DOHH2 (cell line): Measurements from ENCODE around the gene C1orf105.

Source experiments
- CTCF ChIP-seq: fragments of 200-600 bp; sonication (generic); IDR thresholded peaks from one replicate; pipeline ENCODE4 v1.5.1; 2014; ENCODE audit warnings: antibody characterized with exemption, mild to moderate bottlenecking, low read depth, low read length; ENCODE audit not compliant: poor library complexity, severe bottlenecking
- EZH2phosphoT487 ChIP-seq: fragments of 200-600 bp; sonication (generic); IDR thresholded peaks from 2 replicates; pipeline ENCODE4 v1.6.1; 2017; ENCODE audit warnings: borderline replicate concordance, mild to moderate bottlenecking, antibody characterized with exemption, low read length, moderate library complexity, mixed read lengths

- peak; percentile 86 for TF ChIP-seq CTCF
- TF ChIP-seq EZH2phosphoT487, result no peak
These were observed 9.0 kb downstream of the C1orf105 start for GRCh38 chr1:172429331-172430127.
